HG03521 (cell line): ENCODE results near the gene C4orf46.

Experiments used
- ATAC-seq: cut with Tn5 transposase; IDR thresholded peaks from one replicate; pipeline ENCODE4 v1.9.1; 2021; ENCODE audit warnings: mild to moderate bottlenecking, moderate library complexity; ENCODE audit not compliant: unreplicated experiment

Gene C4orf46

GRCh38 chr4:158656439-158656838 lies 15.2 kb downstream of the C4orf46 start:
- no peak for ATAC-seq

DNA sequence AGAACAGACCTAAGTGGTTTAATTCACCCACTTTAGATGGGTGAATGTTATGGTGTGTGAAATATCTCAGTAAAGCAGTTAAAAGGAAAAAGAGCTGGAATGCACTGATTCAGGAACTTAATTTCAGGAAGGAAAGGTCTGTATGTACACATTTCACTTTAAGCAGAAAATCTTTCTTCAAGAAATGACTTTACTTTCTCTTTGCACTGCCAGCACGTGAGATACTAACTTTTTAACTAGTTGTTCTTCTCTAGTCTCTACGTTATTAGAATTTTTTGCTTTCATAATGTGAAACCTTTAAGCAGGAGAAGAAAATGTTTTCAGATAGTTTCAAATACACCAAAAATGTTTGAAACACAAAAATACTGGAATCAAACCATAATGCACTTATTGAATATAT lies 18.8 kb downstream of the C4orf46 start:
- ATAC-seq, result no peak

- no peak for ATAC-seq
Measured at GRCh38 chr4:158649111-158649680, 22.5 kb downstream of the C4orf46 start.

- ATAC-seq, result no peak
Measured at GRCh38 chr4:158644760-158645159, 26.9 kb downstream of the C4orf46 start.

DNA sequence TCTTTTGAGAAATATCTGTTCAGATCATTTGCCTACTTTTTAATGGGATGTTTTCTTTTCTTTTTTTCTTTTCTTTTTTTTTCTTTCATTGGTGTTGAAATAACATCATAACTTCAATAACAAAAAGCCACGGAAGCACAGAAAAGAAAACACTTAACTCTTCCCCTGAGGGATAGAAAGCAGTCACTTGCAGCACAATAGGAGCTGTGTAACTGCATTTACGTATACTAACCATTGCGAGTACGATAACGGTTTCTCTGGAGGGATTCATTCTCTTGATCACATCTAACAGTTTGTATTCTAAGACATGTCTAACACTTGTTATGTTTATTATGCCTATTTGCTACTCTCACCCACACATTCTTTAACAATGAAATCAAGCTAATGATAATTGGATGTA lies 27.3 kb downstream of the C4orf46 start:
- ATAC-seq, result no peak

GRCh38 chr4:158636619-158637018 lies 35.1 kb downstream of the C4orf46 start:
- no peak for ATAC-seq

- ATAC-seq, result no peak
Measured at GRCh38 chr4:158630893-158631292, 40.8 kb downstream of the C4orf46 start.

DNA sequence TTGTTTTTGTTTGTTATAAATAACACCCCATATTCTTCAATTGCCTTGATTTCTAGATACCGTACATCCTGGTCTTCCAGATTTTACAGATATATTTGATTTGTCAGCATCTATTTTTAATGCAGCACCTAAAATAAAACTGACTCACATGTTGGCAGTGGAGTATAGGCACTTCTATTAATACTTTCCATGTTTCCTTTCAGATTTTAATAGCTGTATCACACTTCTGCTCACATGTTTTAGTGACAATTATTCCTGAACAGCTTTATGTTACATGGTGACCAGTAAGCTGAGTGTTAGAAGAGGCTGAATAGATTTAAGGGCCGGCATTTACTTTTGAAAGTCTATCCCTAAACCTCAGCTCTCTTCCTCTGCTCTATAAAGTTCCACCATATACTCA lies 46.1 kb downstream of the C4orf46 start:
- no peak for ATAC-seq

DNA sequence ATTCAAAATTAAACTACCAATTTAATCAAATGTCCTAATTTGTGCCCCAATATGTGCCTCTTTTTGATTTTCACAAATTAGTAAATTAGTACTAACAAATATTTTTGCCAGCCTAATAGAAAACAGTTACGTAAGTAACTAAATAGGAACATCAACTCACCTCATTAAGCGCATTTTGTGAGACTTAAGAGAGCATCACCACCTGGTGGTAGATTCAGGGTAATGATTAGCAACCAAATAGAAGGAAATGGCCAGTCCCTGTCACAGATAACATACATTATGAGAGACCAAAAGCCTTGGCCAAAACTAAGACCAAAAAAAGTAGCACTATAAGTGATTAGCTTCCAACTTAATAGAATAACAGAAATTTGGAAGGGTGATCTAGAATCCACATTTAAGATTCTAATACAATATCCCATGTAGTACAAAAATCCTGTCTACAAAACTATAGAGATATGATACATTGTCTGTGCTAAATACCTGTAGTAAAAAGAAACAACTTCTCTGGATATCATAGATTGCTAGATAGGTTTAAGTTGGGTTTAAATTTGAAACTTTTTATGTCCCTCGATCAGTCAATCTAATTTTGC lies 46.7 kb downstream of the C4orf46 start:
- peak; percentile 93 for ATAC-seq

GRCh38 chr4:158622251-158622650 lies 49.4 kb downstream of the C4orf46 start:
- ATAC-seq, result no peak

DNA sequence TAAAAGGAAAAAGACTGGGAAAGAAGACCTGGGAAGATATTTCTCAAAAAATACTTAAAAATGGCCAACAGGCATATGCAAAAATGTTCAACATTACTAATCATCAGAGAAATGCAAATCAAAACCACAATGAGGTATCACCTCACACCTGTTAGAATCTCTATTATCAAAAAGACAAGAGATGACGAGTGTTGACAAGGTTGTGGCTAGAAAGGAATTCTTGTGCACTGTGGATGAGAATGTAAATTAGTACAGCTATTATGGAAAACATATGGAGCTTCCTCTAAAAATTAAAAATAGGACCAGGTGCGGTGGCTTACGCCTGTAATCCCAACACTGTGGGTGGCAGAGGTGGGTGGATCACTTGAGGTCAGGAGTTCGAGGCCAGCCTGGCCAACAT lies 50.0 kb downstream of the C4orf46 start:
- no peak for ATAC-seq

GRCh38 chr4:158617956-158618355 lies 53.7 kb downstream of the C4orf46 start:
- ATAC-seq, result no peak
